NCI-H345 treated with DMSO at 0.1 percent for 48 hours (cell line): ENCODE results near the gene CDHR3.

Source experiments
- DNase-seq: peaks from one replicate; lab custom pipeline; 2025; ENCODE audit not compliant: unreplicated experiment; lab: John Stamatoyannopoulos, UW

The CDHR3 gene

GRCh38 chr7:106048706-106049020 is 85.6 kb downstream of the CDHR3 start:
- DNase-seq, result no peak

GRCh38 chr7:106049139-106049752 is 86.2 kb downstream of the CDHR3 start:
- no peak for DNase-seq

- DNase-seq, result no peak
These were observed 87.1 kb downstream of the CDHR3 start for GRCh38 chr7:106050002-106050745.

- no peak for DNase-seq
These were observed 87.7 kb downstream of the CDHR3 start for GRCh38 chr7:106050746-106051117.

- DNase-seq, result no peak
These were observed 89.6 kb downstream of the CDHR3 start for GRCh38 chr7:106052681-106053080.

GRCh38 chr7:106053109-106053508 is 90.0 kb downstream of the CDHR3 start:
- no peak for DNase-seq

- no peak for DNase-seq
These were observed 91.3 kb downstream of the CDHR3 start for GRCh38 chr7:106054156-106054910.

GRCh38 chr7:106054971-106055532 is 92.0 kb downstream of the CDHR3 start:
- no peak for DNase-seq

GRCh38 chr7:106056513-106057203 is 93.6 kb downstream of the CDHR3 start:
- peak; percentile 73 for DNase-seq

GRCh38 chr7:106057204-106057961 is 94.3 kb downstream of the CDHR3 start:
- DNase-seq, result no peak

- peak; percentile 40 for DNase-seq
These were observed 95.2 kb downstream of the CDHR3 start for GRCh38 chr7:106057962-106058927.

- DNase-seq, result no peak
These were observed 95.9 kb downstream of the CDHR3 start for GRCh38 chr7:106058928-106059324.

- no peak for DNase-seq
These were observed 96.5 kb downstream of the CDHR3 start for GRCh38 chr7:106059556-106059955.

GRCh38 chr7:106060394-106060920 is 97.4 kb downstream of the CDHR3 start:
- DNase-seq, result no peak

- DNase-seq, result no peak
These were observed 98.4 kb downstream of the CDHR3 start for GRCh38 chr7:106061301-106061979.

GRCh38 chr7:106062006-106062405 is 98.9 kb downstream of the CDHR3 start:
- DNase-seq, result no peak

- DNase-seq, result no peak
These were observed 99.5 kb downstream of the CDHR3 start for GRCh38 chr7:106062521-106062931.

GRCh38 chr7:106063024-106063423 is 100.0 kb downstream of the CDHR3 start:
- DNase-seq, result peak; percentile 9

GRCh38 chr7:106063692-106064091 is 100.6 kb downstream of the CDHR3 start:
- DNase-seq, result no peak
